HL-60/S4 (cell line): Measurements from ENCODE around the gene TMEM255B.
"Not testable (repeated sequence)": the region's sequence is repeated elsewhere in the genome, so short reads cannot be mapped to it uniquely, and the experiment has no call there.

ENCODE experiments used
- in situ Hi-C: fragments of 300-500 bp; cut with MboI; formaldehyde crosslinking; loops from 2 replicates; pipeline ENCODE4 v1.14.3; 2022; ENCODE audit warnings: low sequenced_read_pairs

Gene TMEM255B

GRCh38 chr13:113815151-113816058 lies 56.4 kb downstream of the TMEM255B start:
- in situ Hi-C loops: no loop called here

GRCh38 chr13:113816254-113816929 lies 57.4 kb downstream of the TMEM255B start:
- in situ Hi-C loops: no loop called here

- in situ Hi-C loops: no loop called here
These were observed 58.2 kb downstream of the TMEM255B start for GRCh38 chr13:113816946-113817859.

DNA sequence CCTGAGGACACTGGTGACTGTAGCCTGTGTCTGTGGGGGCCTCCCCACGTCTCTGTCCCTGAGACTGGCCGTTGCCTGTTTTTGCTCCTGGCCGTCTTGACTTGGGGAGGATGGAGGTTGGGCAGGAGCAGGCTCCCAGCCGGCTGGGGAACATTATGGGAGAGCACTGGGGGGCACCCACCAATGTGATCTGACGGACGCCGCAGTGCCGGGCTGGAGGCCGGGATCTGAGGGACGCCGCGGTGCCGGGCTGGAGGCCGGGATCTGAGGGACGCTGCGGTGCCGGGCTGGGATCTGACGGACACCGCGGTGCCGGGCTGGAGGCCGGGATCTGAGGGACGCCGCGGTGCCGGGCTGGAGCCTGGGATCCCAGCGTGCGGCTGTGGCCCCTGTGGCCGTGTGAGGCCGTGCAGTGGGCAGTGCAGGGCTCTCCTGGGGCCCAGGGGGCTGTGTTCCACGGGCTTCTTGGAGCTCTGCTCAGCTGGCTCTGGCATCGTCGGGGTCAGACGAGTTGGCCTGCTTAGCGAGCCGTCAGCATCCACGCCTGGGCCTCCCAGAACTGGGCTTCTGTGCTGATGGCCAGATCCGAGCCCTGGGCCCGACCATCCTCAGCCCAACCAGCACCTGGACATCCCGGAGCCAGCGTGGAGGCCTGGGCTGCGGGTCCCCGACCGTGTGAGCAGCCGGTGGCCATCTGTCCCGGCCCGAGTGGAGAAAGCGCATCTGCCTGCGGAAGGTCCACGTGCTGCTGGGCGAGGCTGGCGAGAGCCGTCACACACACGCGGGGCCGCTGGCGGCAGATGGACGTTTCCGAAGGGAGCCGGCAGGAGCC lies 59.0 kb downstream of the TMEM255B start:
- in situ Hi-C loops: no loop called here

DNA sequence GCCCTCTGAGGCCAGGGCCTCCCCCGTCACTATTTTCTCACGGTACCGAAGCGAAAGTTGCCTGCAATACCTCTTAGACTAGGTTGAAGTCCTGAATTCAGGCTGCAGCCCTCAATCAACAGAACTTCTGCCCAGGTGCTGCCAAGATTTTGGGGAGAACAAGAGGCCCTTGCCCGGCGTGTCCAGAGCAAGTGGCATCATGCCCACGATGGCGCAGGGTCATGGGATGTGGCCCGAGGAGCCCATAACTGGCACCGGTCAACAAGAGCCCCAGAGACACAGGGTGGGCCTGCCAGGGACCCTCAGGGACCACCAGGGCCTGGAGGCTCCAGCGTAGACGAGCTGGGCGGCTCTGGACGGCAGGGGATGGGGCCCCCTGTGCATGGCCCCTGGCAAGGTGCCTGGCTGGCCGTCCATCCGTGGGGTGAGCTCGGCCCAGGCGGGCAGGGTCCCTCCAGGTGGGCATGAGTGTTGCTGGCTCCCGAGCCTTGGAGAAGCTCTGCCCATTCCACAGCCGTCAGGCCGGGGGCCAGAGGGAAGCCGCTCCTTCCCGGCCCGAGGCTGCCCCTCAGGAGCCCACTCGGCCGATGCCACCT lies 59.8 kb downstream of the TMEM255B start:
- in situ Hi-C loops: no loop called here

- in situ Hi-C loops: no loop called here
These were observed 60.3 kb downstream of the TMEM255B start for GRCh38 chr13:113819341-113819730.

DNA sequence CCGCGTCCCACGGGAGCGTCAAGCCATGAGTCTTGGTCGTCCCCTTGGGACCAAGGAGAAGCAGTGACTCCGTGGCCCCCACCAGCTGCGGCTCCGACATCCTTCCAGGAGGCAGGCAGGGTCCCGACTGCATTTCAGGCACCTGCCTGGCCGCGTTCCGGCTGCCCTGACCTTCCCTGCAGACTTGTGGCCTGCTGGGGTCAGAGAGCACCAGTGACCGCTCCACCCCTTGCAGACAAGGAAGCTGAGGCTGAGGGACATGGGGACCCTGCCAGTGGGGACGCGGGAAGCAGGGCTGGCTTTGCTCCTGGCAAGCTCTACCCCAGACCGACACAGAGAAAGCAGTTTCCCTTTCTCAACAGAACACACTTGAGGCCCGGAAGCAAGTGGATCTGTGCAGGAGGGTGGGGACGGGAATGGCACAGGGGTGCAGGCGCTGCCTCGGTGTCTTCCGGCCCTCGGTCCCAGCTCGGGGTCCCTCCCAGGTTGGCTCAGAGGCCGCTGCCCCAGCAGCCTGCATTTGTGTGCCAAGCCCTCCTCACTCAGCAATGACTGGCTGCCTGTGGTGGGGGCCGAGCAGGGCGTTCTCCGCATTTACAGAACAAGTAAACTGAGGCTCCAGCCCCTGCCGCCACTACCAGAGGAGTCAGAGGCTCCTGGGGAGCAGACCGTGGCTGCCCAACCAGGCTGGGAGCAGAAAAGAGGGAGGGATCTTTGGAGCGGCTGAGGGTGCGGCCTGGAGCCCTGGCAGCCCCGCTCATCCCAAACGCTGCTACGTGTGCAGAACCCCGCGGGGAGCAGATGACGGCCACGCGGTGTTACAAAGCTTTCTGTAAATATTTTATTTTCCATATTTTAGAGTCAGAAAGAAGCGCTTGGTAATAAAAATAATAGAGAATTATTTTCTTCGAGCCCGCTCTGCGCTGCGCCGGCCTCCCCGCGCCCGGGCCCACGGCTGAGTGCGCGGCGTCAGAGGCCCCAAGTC lies 61.0 kb downstream of the TMEM255B start:
- in situ Hi-C loops: no loop called here

DNA sequence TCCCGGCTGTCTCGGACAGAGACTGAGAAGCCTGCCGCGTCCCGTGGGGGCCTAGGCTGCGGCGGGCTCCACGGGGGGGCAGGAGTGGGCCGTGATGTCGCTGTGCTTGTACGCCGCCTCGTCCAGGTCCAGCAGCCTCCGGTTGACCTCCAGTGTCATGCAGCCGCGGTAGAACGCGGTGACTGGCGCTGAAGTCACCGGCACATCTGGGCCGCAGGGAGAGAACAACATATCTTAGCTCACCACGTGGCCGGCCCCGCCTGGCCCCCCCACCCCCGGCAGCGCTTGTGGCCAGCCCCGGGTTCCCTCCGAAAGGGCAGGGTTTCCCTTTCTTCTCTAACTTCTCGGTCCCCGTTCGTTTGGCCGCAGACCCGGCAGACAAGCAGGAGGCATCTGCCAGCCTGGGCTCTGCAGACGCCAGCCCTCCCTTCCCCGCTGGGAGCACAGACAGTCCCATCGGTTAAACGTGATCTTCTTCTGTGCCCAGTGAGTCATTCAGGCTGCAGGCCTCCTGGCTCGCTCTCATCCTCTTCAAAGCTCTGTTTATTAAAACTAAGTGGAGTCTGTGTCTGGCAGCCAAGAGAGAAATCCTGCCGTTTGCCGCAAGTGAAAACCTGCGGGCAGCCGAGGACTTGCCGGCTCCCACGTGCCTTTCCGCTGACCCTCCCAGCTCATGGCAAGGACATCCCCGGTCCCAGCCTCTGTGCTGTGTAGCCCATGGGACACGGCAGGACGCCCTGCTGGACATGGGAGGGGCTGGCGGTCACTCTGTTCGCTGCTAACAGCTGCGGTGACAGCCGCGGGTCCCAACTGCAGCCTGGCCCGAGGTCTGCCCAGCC lies 62.0 kb downstream of the TMEM255B start:
- in situ Hi-C loops: no loop called here

DNA sequence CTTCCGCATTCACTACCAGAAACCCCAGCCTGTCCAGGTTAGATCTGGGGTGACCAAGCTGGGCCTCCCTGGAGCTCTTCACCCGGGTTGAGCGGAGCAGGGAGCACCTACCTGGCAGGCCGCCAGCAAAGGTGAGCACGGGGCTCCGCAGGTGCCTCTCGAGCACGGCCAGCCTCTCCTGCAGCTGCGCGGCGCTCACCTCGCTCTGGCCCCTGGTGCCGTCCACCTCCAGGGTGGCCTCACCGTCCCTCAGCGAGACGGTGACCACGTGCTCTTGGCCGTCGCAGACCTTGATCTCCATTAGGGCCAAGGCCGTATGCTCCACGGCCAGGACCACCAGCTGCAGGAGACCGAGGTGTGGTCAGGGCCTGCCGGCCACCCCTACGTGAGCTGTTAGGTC lies 62.8 kb downstream of the TMEM255B start:
- in situ Hi-C loops: no loop called here

GRCh38 chr13:113822266-113822665 lies 63.2 kb downstream of the TMEM255B start:
- in situ Hi-C loops: no loop called here

DNA sequence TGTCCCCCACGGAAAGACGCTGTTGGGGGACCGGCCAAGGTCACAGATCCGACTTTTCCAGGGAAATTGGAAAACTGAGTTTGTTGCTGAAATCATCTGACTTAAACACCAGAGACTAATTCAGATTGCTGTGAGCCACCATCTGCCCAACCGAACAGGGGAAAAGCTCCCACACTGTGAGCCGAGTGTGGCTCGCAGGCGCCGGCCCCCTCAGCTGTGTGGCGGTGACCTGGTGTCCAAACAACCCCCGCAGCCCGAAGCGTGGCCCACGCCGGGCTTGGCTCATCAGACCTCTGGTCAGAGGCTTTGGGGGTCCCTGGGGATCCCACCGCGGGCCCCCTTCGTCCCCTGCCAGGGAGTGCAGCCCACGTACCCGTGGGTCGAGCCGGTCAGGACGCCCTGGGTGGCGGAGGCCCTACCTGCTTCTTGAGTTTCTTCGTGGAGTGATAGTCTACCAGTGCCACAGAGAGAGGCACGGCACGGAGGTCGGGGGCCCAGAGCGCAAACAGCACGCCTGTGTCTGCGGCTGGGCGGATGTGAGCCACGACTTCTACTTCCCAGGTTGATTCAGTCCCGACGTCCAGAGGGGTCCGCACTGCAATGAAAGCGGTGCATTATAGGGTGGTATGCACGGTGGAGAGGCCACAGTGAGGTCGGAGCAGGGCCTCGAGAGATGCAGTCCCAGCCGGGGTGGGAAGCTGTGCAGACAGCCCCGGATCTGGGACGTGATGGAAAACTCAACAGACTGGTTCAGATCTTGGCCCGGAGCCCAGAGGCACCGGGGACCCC lies 64.1 kb downstream of the TMEM255B start:
- in situ Hi-C loops: no loop called here

- in situ Hi-C loops: no loop called here
These were observed 64.7 kb downstream of the TMEM255B start for GRCh38 chr13:113823771-113824170.

DNA sequence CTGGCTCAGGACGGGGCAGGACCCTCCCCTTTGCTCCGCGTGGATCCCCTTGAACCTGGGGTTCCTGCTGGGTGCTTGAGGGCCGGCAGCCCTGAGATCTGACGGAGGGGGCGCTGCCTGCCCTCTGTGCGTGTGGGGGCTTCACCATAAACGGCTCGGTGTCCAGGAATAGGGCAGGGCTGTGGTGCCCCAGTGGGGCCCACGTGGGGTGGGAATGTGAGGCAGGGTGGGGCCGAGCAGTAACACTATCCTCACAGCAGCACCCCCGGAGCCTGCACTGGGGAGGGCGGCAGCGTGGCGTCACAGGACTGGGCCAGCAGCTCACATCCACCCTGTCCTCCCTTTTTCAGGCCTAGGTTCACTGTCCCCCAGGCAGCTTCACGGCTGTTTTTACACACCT lies 66.8 kb downstream of the TMEM255B start:
- in situ Hi-C loops: no loop called here

GRCh38 chr13:113826446-113826845 lies 67.4 kb downstream of the TMEM255B start:
- in situ Hi-C loops: not testable (repeated sequence)

GRCh38 chr13:113827021-113827420 lies 68.0 kb downstream of the TMEM255B start:
- in situ Hi-C loops: no loop called here

GRCh38 chr13:113828282-113828825 lies 69.3 kb downstream of the TMEM255B start:
- in situ Hi-C loops: no loop called here
